GM12873 (cell line): Measurements from ENCODE around the gene CADPS.
A peak's percentile ranks its signal among the peaks of the same experiment; 100 is the strongest.

Source experiments
- CTCF ChIP-seq: IDR thresholded peaks from 2 replicates; pipeline ENCODE4 v1.5.1; 2012; ENCODE audit warnings: low read depth, mild to moderate bottlenecking, moderate library complexity, low read length, control low read depth; ENCODE audit not compliant: insufficient read depth; ENCODE audit errors: missing control alignments

The CADPS gene

GRCh38 chr3:62888180-62888579 lies 13.0 kb upstream of the CADPS start:
- no peak for TF ChIP-seq CTCF

- TF ChIP-seq CTCF: no peak
Measured at GRCh38 chr3:62885136-62885535, 9.9 kb upstream of the CADPS start.

GRCh38 chr3:62884096-62884870 lies 9.1 kb upstream of the CADPS start:
- no peak for TF ChIP-seq CTCF

GRCh38 chr3:62882676-62883200 lies 7.5 kb upstream of the CADPS start:
- no peak for TF ChIP-seq CTCF

- TF ChIP-seq CTCF: no peak
Measured at GRCh38 chr3:62876064-62876463, 848 bp upstream of the CADPS start.

DNA sequence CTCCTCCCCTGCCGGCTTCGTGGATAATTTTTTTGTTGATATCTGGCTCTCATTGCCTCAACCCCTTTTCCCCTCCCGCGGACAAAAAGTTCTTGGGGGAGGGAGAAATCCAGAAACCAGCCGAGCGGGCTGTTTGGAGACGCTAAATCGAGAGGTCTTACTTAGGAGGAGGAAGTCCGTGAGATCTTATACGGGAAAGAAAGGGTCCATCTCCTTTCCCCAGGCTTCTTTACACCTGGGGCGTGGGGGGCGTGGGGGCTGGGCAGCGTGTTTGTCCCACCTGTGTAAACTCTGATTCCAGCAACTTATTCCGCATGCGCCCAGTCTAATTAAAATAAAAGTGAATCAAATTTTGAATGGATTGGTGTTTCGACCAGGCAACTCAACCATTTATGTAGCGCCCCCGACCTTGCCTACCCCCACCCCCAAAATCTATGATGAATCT lies 364 bp upstream of the CADPS start:
- no peak for TF ChIP-seq CTCF

GRCh38 chr3:62873761-62874710 lies 1.2 kb downstream of the CADPS start:
- peak; percentile 10 for TF ChIP-seq CTCF
